A549 (cell line): ENCODE data around the gene ABLIM1.

Experiments used
- CBX8 ChIP-seq: fragments of 200-600 bp; sonication (generic); IDR thresholded peaks from 2 replicates; pipeline ENCODE4 v1.6.1; 2016
- CHD2 ChIP-seq: fragments of 150-350 bp; IDR thresholded peaks from 2 replicates; pipeline ENCODE4 v1.6.1; 2014; ENCODE audit warnings: low read length; ENCODE audit not compliant: partially characterized antibody
- CTCF ChIP-seq: fragments of >200 bp; sonication (Bioruptor Twin); formaldehyde crosslinking; IDR thresholded peaks from 3 replicates; pipeline ENCODE4 v1.5.1; 2016
- EP300 ChIP-seq, 2 experiments: fragments of >200 bp; sonication (Bioruptor Twin); formaldehyde crosslinking; IDR thresholded peaks; 2 replicates in 1 of 2; 3 replicates in 1 of 2; pipeline ENCODE4 v1.6.1; 2016 to 2017
- ESRRA ChIP-seq: fragments of 150-350 bp; IDR thresholded peaks from 2 replicates; pipeline ENCODE4 v1.6.1; 2014; ENCODE audit warnings: mild to moderate bottlenecking, low read length, borderline replicate concordance
- FOSL2 ChIP-seq, 2 experiments: fragments of 450-650 bp in 1 of 2; fragments of >200 bp in 1 of 2; sonication (Bioruptor Twin) in 1 of 2; formaldehyde crosslinking; IDR thresholded peaks; 2 replicates each; pipeline versions ENCODE4 v1.5.0 to v1.6.1; 2016 to 2020; ENCODE audit warnings: mild to moderate bottlenecking in 1 of 2, moderate library complexity in 1 of 2
- HOXA7 ChIP-seq: fragments of 250-450 bp; sonication (Bioruptor Pico); IDR thresholded peaks from 2 replicates; pipeline ENCODE4 v1.5.0; 2020; ENCODE audit warnings: mild to moderate bottlenecking, moderate library complexity
- MAFK ChIP-seq: fragments of 450-650 bp; IDR thresholded peaks from 2 replicates; pipeline ENCODE4 v1.6.1; 2014; ENCODE audit not compliant: partially characterized antibody
- NR3C1 ChIP-seq: fragments of >200 bp; sonication (Bioruptor Twin); formaldehyde crosslinking; IDR thresholded peaks from 3 replicates; pipeline ENCODE4 v1.6.1; 2017
- POLR2A ChIP-seq: IDR thresholded peaks from 2 replicates; pipeline ENCODE4 v1.6.1; 2012; ENCODE audit warnings: mild to moderate bottlenecking, low read length
- REST ChIP-seq: fragments of 200-600 bp; sonication (generic); IDR thresholded peaks from 2 replicates; pipeline ENCODE4 v1.6.1; 2016; ENCODE audit warnings: antibody characterized with exemption, mild to moderate bottlenecking, moderate library complexity
- TP53 ChIP-seq: fragments of 250-450 bp; sonication (Bioruptor Pico); IDR thresholded peaks from 2 replicates; pipeline ENCODE4 v1.5.0; 2021; ENCODE audit warnings: mild to moderate bottlenecking, moderate library complexity
- USF2 ChIP-seq: fragments of 450-650 bp; IDR thresholded peaks from 2 replicates; pipeline ENCODE4 v1.6.1; 2014; ENCODE audit warnings: antibody characterized with exemption
- ZC3H11A ChIP-seq: fragments of 450-650 bp; IDR thresholded peaks from 2 replicates; pipeline ENCODE4 v1.6.1; 2014; ENCODE audit warnings: antibody characterized with exemption, mild to moderate bottlenecking

- TF ChIP-seq EP300 (IDR thresholded peaks at IDR 0.05) = no peak
- TF ChIP-seq TP53 (CRISPR knock-in tag) = no peak
- TF ChIP-seq CBX8 = no peak
- 0 out of 2 replicates have a peak, but pooled peaks have one; percentile 17 for TF ChIP-seq FOSL2 (IDR thresholded peaks at IDR 0.05)
- peak; percentile 67 for TF ChIP-seq FOSL2 (CRISPR knock-in tag; IDR thresholded peaks at IDR 0.05)
- no peak for TF ChIP-seq CTCF
- TF ChIP-seq ZC3H11A = no peak
- no peak for TF ChIP-seq MAFK
- no peak for TF ChIP-seq REST
- no peak for TF ChIP-seq HOXA7 (CRISPR knock-in tag)
- TF ChIP-seq POLR2A = no peak
- no peak for TF ChIP-seq ESRRA
- TF ChIP-seq USF2 = no peak
- TF ChIP-seq NR3C1 = no peak
- no peak for TF ChIP-seq CHD2
Measured at GRCh38 chr10:114632869-114633715, 25.0 kb downstream of the ABLIM1 start.
